Measurements from ENCODE around the gene ACAA2. TPM values are rescaled to one million over a fixed set of nuclear protein-coding genes. Genes with fewer than 3 reads are reported as not detected.
A peak's percentile ranks its signal among the peaks of the same experiment; 100 is the strongest.

ACAA2 gene
- polyA plus RNA-seq, 3 donors, result 20.8 to 109 (median 97.6) TPM

GRCh38 chr18:49848115-49848514, 34.8 kb upstream of the ACAA2 start:
- no peaks in the 10 kb centered on the region for H3K9me3 Mint-ChIP-seq
- no peaks in the 10 kb centered on the region for H4K20me1 ChIP-seq (ENCODE audit: insufficient read depth, low read length)
- H3K27me3 Mint-ChIP-seq (ENCODE audit: low read depth in 3 of 3), result peaks cover 4 to 8% (median 5%) of the 10 kb centered on the region in 3 donors
- H3K9ac ChIP-seq (ENCODE audit: insufficient read depth, low read length, poor library complexity, severe bottlenecking), result no peak overlapping the region
- no peak for TF ChIP-seq CTCF (IDR thresholded peaks at IDR 0.05)
- no peaks in the 10 kb centered on the region for H3K79me2 ChIP-seq (ENCODE audit: insufficient read depth, low read length)
- no peak overlapping the region for H2AFZ ChIP-seq (ENCODE audit: insufficient read depth, low read depth, low read length, poor library complexity, severe bottlenecking)
- no peaks in the 10 kb centered on the region for H3K36me3 Mint-ChIP-seq
- no peaks in the 10 kb centered on the region for H3K4me1 Mint-ChIP-seq
- no peak overlapping the region for H3K4me3 Mint-ChIP-seq
- no peak for DNase-seq
- H3K4me3 ChIP-seq (replicated peaks in 1 of 3; ENCODE audit: low read depth in 2 of 3, low read length in 3 of 3), result no peak overlapping the region
- H3K27ac ChIP-seq (ENCODE audit: low read depth in 1 of 2, low read length in 2 of 2), result no peak overlapping the region
- no peaks in the 10 kb centered on the region for H3K9me3 ChIP-seq (replicated peaks in 1 of 2; ENCODE audit: control insufficient read depth in 1 of 2, insufficient read depth in 1 of 2, low read length in 2 of 2)
- peak overlapping the region in 2 of 7 donors; percentile 8 to 75 for H3K27ac Mint-ChIP-seq
- no peaks in the 10 kb centered on the region for H3K4me1 ChIP-seq (ENCODE audit: control insufficient read depth in 1 of 2, insufficient read depth in 2 of 2, low read length in 2 of 2)
- no peaks in the 10 kb centered on the region for H3K27me3 ChIP-seq (ENCODE audit: control insufficient read depth in 2 of 2, insufficient read depth in 2 of 2, low read length in 2 of 2)
- intact Hi-C loops (cut with micrococcal nuclease), result no loop called here
- 91% methylated on average over 3 of the region's 4 CpGs for WGBS (ENCODE audit: insufficient coverage)
- H3K4me2 ChIP-seq (replicated peaks; ENCODE audit: extremely low read depth, low read length, poor library complexity, severe bottlenecking), result no peak overlapping the region
- H3K36me3 ChIP-seq (replicated peaks in 1 of 2; ENCODE audit: control insufficient read depth in 1 of 2, insufficient read depth in 2 of 2, low read length in 2 of 2), result no peaks in the 10 kb centered on the region

- no peaks in the 10 kb centered on the region for H3K27me3 ChIP-seq (ENCODE audit: control insufficient read depth in 2 of 2, insufficient read depth in 2 of 2, low read length in 2 of 2)
- no peak overlapping the region for H3K4me2 ChIP-seq (replicated peaks; ENCODE audit: extremely low read depth, low read length, poor library complexity, severe bottlenecking)
- no peaks in the 10 kb centered on the region for H4K20me1 ChIP-seq (ENCODE audit: insufficient read depth, low read length)
- no peak for TF ChIP-seq CTCF (IDR thresholded peaks at IDR 0.05)
- no peak overlapping the region for H3K4me3 Mint-ChIP-seq
- no peaks in the 10 kb centered on the region for H3K9me3 Mint-ChIP-seq
- 91% methylated on average over 7 of the region's 8 CpGs for WGBS (ENCODE audit: insufficient coverage)
- no peaks in the 10 kb centered on the region for H3K4me1 Mint-ChIP-seq
- H3K36me3 Mint-ChIP-seq, result no peaks in the 10 kb centered on the region
- DNase-seq, result no peak
- H3K4me3 ChIP-seq (replicated peaks in 1 of 3; ENCODE audit: low read depth in 2 of 3, low read length in 3 of 3), result no peak overlapping the region
- no peak overlapping the region for H3K27ac ChIP-seq (ENCODE audit: low read depth in 1 of 2, low read length in 2 of 2)
- H2AFZ ChIP-seq (ENCODE audit: insufficient read depth, low read depth, low read length, poor library complexity, severe bottlenecking), result no peak overlapping the region
- H3K27me3 Mint-ChIP-seq (ENCODE audit: low read depth in 3 of 3), result peaks cover 1 to 8% (median 5%) of the 10 kb centered on the region in 3 donors
- H3K9me3 ChIP-seq (replicated peaks in 1 of 2; ENCODE audit: control insufficient read depth in 1 of 2, insufficient read depth in 1 of 2, low read length in 2 of 2), result no peaks in the 10 kb centered on the region
- intact Hi-C loops (cut with micrococcal nuclease), result no loop called here
- no peak overlapping the region for H3K9ac ChIP-seq (ENCODE audit: insufficient read depth, low read length, poor library complexity, severe bottlenecking)
- H3K4me1 ChIP-seq (ENCODE audit: control insufficient read depth in 1 of 2, insufficient read depth in 2 of 2, low read length in 2 of 2), result no peaks in the 10 kb centered on the region
- no peaks in the 10 kb centered on the region for H3K36me3 ChIP-seq (replicated peaks in 1 of 2; ENCODE audit: control insufficient read depth in 1 of 2, insufficient read depth in 2 of 2, low read length in 2 of 2)
- peak overlapping the region in 2 of 7 donors; percentile 36 to 75 for H3K27ac Mint-ChIP-seq
- H3K79me2 ChIP-seq (ENCODE audit: insufficient read depth, low read length), result no peaks in the 10 kb centered on the region
These were observed 34.2 kb upstream of the ACAA2 start for GRCh38 chr18:49847524-49847923.
